Right ventricle myocardium inferior (tissue), 1 donor: Measurements from ENCODE around the gene CDH5. TPM values are rescaled to one million over a fixed set of nuclear protein-coding genes. Genes with fewer than 3 reads are reported as not detected.
A peak's percentile ranks its signal among the peaks of the same experiment; 100 is the strongest.

Source experiments
- ATAC-seq: fragments of 200-7000 bp; cut with Tn5 transposase; one replicate; pipeline ENCODE4 v1.9.1; 2020; ENCODE audit warnings: mild to moderate bottlenecking, moderate library complexity
- DNase-seq: peaks from one replicate; pipeline ENCODE4 v3.0.0; 2021; ENCODE audit errors: missing footprints
- intact Hi-C: fragments of 100-400 bp; cut with DNase I; formaldehyde crosslinking; loops from one replicate; pipeline ENCODE4 v1.11.0; 2022
- total RNA-seq: library from RNA; stranded (reverse); fragmentation: NEBNext Ultra II Directional; extraction: Animal tissue kit (Norgen Biotek cat#: 25700); gene quantifications from one replicate; pipeline ENCODE4 v1.2.1, GENCODE V29; 2021
- donor health status: DM: no; HTN: yes; CAD: no; lungs with severe emphysema.

The CDH5 gene
- total RNA-seq, 1 donor from 2014 or later = 58.4 TPM

DNA sequence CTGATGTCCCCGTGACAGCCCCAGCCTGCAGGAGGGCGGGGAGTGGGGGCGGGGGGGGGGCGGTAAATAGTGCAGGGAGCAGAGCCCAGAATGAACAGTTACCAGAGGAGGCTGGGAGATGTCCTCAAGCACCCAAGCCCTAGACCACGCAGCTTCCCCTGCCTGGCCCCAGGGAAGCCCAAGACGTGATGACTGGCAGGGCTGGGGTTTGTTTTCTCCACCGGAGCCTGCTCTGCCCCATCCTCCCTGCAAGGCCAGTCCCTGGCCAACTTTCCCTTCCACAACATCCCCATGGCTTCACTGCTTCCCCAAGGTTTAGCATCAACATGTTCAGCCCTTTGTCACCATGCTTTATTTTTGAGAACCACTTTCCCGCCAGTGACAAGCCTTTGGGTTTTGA lies 59.2 kb downstream of the CDH5 start:
- intact Hi-C loops = no loop called here
- no peak for ATAC-seq

GRCh38 chr16:66426112-66427035 lies 59.9 kb downstream of the CDH5 start:
- DNase-seq = no peak
- intact Hi-C loops = no loop called here
- no peak for ATAC-seq

More for the DNA sequence above, 59.2 kb downstream of the CDH5 start:
- DNase-seq = no peak

- ATAC-seq (peak; percentile 69), DNase-seq (no peak)
- intact Hi-C loops = no loop called here
Observed at GRCh38 chr16:66427036-66427860, 60.8 kb downstream of the CDH5 start, which contains the start of gene BEAN1. TSS of gene BEAN1 (plus strand) at chr16:66427295. CDS start at chr16:66437677, 10,382 bp downstream.

GRCh38 chr16:66427871-66428681 lies 61.6 kb downstream of the CDH5 start:
- ATAC-seq (peak; percentile 45), DNase-seq (no peak)
- intact Hi-C loops = no loop called here

- DNase-seq (no peak), ATAC-seq (no peak)
- intact Hi-C loops = no loop called here
Observed at GRCh38 chr16:66428682-66429251, 62.3 kb downstream of the CDH5 start.

DNA sequence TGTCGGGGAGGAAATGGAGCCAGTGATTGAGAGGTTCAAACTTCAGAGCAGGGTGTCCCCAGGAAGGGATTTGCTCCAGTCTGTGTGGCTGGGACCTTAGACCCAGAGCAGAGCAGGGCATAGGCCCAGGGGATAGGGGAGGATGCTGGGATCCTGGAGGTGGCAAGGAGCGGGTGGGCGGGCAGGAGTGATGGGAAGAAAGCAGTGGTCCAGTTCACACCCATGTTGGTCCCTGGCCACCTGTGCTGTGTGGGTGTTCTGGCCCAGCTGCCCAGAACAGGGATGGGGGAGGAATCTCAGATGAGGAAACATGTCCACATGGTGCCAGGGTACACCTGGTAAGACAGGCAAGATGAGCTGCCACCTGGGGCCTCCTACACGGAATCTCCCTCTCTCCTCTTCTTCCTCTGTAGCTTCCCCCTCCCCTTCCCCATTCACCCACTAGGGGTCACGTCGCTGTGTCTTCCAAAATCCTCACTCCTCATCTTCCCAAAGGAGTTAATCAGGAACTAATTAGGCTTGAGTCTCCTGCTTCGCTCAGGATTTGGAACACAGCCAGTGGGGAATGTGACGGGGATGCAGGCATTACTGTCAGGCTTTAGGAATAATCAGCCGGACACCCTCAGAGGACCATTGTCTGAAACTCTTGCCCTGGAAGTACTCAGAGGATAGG lies 62.9 kb downstream of the CDH5 start:
- intact Hi-C loops = no loop called here
- ATAC-seq (no peak), DNase-seq (no peak)

DNA sequence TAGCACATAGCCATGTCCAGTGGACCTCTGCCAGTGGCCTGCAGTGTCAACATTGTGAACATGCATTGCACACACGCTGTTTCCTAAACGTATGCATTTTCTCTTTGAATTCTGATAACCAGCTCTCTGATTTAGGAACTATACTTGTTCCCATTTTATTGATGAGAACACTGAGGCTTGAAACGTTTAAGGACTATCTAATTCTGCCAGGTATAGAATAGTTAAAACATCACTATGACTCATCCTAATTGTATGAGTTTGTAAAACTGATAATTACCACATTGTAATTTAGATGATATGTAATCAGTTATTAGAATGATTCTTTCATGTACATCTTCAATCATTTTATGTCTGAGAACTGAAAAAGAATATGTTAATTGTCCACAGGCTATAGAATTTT lies 63.7 kb downstream of the CDH5 start:
- intact Hi-C loops = no loop called here
- ATAC-seq = no peak

GRCh38 chr16:66431760-66432159 lies 65.3 kb downstream of the CDH5 start:
- no peak for DNase-seq
- intact Hi-C loops = no loop called here
- ATAC-seq = no peak

More for the DNA sequence above, 63.7 kb downstream of the CDH5 start:
- no peak for DNase-seq

DNA sequence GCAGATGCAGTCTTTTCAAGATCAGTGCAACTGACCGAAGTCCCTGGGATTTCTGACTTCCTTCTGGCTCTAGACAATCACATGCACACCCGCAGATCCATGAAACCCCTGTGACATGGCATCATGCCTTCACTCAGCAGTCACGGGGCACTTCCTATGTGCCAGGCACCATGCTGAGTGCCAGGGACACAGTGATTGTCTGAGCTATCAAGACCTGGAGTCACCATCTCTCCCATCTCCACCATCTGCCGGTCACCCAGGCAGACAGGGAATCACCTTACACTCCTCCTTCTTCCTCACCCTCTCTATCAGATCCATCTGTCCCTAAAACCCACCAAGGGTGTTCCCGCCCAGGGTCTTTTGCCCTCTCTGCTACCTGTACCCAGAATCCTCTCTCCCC lies 65.9 kb downstream of the CDH5 start:
- ATAC-seq = peak; percentile 36
- intact Hi-C loops = no loop called here
- DNase-seq = no peak

- DNase-seq = no peak
- no peak for ATAC-seq
- intact Hi-C loops = no loop called here
Observed at GRCh38 chr16:66434619-66435430, 68.3 kb downstream of the CDH5 start.

DNA sequence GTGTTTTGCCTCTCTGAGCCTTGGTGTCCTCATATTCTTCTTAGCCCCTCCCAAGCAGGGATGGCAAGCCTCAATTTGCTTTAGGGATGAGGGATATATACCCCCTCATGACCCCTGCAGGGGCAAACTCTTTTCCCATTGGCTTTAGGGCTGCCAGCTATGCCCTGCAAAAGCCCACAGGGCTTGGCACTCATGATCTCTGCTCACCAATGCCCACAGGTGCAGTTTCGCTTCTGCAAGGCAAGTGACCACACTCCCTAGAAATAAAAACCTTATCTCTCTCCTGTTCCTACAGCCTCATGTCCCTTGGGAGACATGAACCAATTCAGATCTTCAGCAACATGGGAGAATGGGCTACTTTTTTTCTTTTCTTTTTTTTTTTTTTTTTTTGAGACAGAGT lies 69.4 kb downstream of the CDH5 start:
- no peak for ATAC-seq
- no peak for DNase-seq
- intact Hi-C loops = no loop called here

DNA sequence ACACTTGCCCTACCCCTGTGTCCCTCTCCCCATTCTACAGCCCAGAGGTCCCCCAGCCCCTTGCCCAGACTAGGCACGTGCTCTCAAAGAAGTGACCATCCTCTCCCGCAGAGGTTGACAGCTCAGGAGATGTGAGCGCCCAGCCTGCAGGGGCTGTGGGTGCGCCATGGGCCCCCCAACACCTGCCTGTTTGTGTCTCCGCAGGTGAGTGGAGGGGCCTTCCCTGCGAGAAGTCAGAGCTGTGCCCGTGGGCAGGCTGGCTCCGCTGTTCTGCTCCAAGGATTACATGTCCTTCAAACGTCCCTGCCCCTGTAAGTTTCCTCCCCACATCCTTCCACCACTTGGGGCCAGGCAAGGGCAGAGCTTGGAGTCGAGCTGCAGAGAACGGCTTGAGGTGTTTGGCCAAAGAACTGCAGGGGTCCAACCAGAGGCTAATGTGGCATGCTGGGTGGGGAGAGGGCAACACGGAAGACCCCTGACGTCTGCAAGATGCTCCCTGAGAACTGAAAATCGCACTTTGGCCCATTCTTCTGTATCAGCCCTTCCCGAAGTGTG lies 71.0 kb downstream of the CDH5 start:
- no peak for DNase-seq
- intact Hi-C loops = no loop called here
- ATAC-seq = no peak

DNA sequence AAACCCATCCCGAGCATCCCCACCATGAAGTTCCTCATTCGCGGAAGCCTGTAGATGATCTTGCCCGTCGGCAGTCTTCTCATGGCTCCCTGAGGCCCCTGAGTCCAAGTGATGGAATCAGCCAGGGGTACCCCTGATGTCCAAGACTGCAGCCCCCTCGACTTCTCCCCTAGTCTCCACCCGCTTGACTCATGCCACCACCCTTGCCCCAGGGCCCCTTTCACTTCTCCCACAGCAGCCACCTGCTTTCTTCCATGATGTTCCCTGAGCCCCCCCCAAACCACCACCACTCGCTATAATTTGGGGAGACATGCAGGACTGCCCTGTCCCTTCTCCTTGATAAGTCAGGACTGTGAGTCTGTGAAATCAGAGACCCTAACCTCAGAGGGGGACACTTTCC lies 72.0 kb downstream of the CDH5 start:
- ATAC-seq (no peak), DNase-seq (no peak)
- intact Hi-C loops = no loop called here

GRCh38 chr16:66439051-66439730 lies 72.7 kb downstream of the CDH5 start:
- intact Hi-C loops = no loop called here
- no peak for ATAC-seq
- no peak for DNase-seq

- intact Hi-C loops = no loop called here
- DNase-seq (no peak), ATAC-seq (no peak)
Observed at GRCh38 chr16:66440271-66440802, 73.8 kb downstream of the CDH5 start.

DNA sequence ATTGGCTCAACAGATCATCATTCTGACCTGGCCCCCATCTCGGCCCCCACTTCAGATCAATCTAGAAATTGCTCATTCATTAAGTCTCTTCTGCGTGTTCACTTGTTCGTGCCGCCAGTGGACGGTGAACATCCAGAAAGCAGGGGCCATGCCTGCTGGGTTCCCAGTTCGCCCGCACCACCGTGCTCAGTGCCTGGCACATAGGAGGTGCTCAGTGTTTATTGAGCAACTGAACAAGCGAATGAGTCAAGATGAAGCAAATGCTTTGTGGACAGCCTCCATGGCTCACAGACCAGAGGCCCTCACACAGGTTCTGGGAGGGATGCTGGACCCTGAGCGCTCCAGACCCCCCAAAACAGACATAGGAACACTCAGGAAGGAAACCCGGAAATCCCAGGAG lies 74.5 kb downstream of the CDH5 start:
- ATAC-seq = no peak
- intact Hi-C loops = no loop called here
- DNase-seq = no peak
